K562 (cell line): ENCODE data around the gene DCAF6. TPM values are rescaled to one million over a fixed set of nuclear protein-coding genes. Genes with fewer than 3 reads are reported as not detected.

Experiments used
- ARID4B ChIP-seq: sonication (generic); formaldehyde crosslinking; IDR thresholded peaks from 2 replicates; pipeline ENCODE4 v1.8.0; 2022; ENCODE audit warnings: mild to moderate bottlenecking, missing genetic modification reagents
- ELF1 ChIP-seq: fragments of 200-800 bp; sonication (Bioruptor generic); IDR thresholded peaks from 2 replicates; pipeline ENCODE4 v1.6.1; 2016; ENCODE audit warnings: missing genetic modification characterization, missing compliant biosample characterization
- HEY1 ChIP-seq: fragments of 250-450 bp; sonication (Bioruptor Pico); IDR thresholded peaks from 2 replicates; pipeline ENCODE4 v1.5.0; 2020; ENCODE audit warnings: mild to moderate bottlenecking, moderate library complexity, borderline replicate concordance
- HOXB6 ChIP-seq: fragments of 250-450 bp; sonication (Bioruptor Pico); IDR thresholded peaks from 2 replicates; pipeline ENCODE4 v1.5.1; 2022; ENCODE audit warnings: mild to moderate bottlenecking, borderline replicate concordance
- LARP7 ChIP-seq: fragments of 450-650 bp; IDR thresholded peaks from 2 replicates; pipeline ENCODE4 v1.6.1; 2016
- MEF2D ChIP-seq: conservative IDR thresholded peaks from 2 replicates; pipeline ENCODE4 v1.6.1; 2016; ENCODE audit warnings: low read depth, missing genetic modification characterization, missing compliant biosample characterization
- NFIC ChIP-seq: fragments of 450-650 bp; IDR thresholded peaks from 2 replicates; pipeline ENCODE4 v1.6.1; 2017; ENCODE audit warnings: mild to moderate bottlenecking, inconsistent platforms
- RBM25 ChIP-seq: fragments of 200-400 bp; formaldehyde crosslinking; IDR thresholded peaks from 2 replicates; pipeline ENCODE4 v1.6.1; 2018; ENCODE audit warnings: low read length, low read depth, moderate library complexity; ENCODE audit not compliant: severe bottlenecking
- RBM34 ChIP-seq: fragments of 200-400 bp; formaldehyde crosslinking; IDR thresholded peaks from 2 replicates; pipeline ENCODE4 v1.6.1; 2018; ENCODE audit warnings: low read length, borderline replicate concordance; ENCODE audit not compliant: insufficient read depth
- SETDB1 ChIP-seq: IDR thresholded peaks from one replicate; pipeline ENCODE4 v1.6.1; 2012; ENCODE audit warnings: low read length, control low read depth, inconsistent platforms
- SMAD3 ChIP-seq: fragments of 450-650 bp; formaldehyde crosslinking; conservative IDR thresholded peaks from 2 replicates; pipeline ENCODE4 v1.4.0; 2020; ENCODE audit warnings: mild to moderate bottlenecking
- ZBTB26 ChIP-seq: fragments of 450-650 bp; formaldehyde crosslinking; IDR thresholded peaks from 2 replicates; pipeline ENCODE4 v1.4.0; 2022; ENCODE audit warnings: missing genetic modification characterization
- ZKSCAN1 ChIP-seq: fragments of 150-350 bp; IDR thresholded peaks from 2 replicates; pipeline ENCODE4 v1.6.1; 2016; ENCODE audit warnings: low read depth, low read length
- ZNF24 ChIP-seq: fragments of 450-650 bp; IDR thresholded peaks from 2 replicates; pipeline ENCODE4 v1.6.1; 2016
- ZNF592 ChIP-seq: fragments of 450-650 bp; IDR thresholded peaks from 2 replicates; pipeline ENCODE4 v1.6.1; 2017; ENCODE audit warnings: antibody characterized with exemption, mild to moderate bottlenecking
- ZNF695 ChIP-seq: fragments of 450-650 bp; formaldehyde crosslinking; IDR thresholded peaks from 2 replicates; pipeline ENCODE4 v1.4.0; 2020; ENCODE audit warnings: mild to moderate bottlenecking, moderate library complexity
- polyA plus RNA-seq, 8 experiments: library from polyadenylated mRNA; depleted of rRNA in 4 of 8; stranded (reverse) in 5 of 8; unstranded in 3 of 8; fragments of >200 nt; fragmentation: Nextera tagmentation in 2 of 8; fragmentation: Illumina TruSeq in 1 of 8; extraction: Ambion mirVana in 2 of 8; extraction: Trizol in 1 of 8; gene quantifications; 2 replicates each; pipeline versions ENCODE4 v1.2.1 to v1.2.3, GENCODE V29; 2011 to 2014; ENCODE audit warnings: inconsistent platforms in 1 of 8, missing spikeins in 1 of 8
- total RNA-seq, 7 experiments: library from RNA; depleted of rRNA in 6 of 7; stranded (reverse); fragments of >200 nt in 6 of 7; fragmentation: Illumina TruSeq in 2 of 7; extraction: Trizol in 2 of 7; gene quantifications; 2 replicates each; pipeline versions ENCODE4 v1.2.1 to v1.2.3, GENCODE V29; 2011 to 2021; ENCODE audit warnings: low replicate concordance in 1 of 7

DCAF6 gene
- total and polyA plus RNA-seq, 9 of the 15 experiments (the other 6 are each of a cell fraction or from before 2014, with no cell fraction given) = 19.1 to 102 (median 46.3) TPM

GRCh38 chr1:167935216-167936067 is 1.0 kb upstream of the DCAF6 start (continued):
- peak; percentile 67; the same call in 1 of the 2 replicates for TF ChIP-seq ZNF592
- no peak for TF ChIP-seq ELF1 (tag)
- TF ChIP-seq NFIC = no peak
- TF ChIP-seq ZKSCAN1 = no peak
- no peak for TF ChIP-seq RBM25
- TF ChIP-seq LARP7 = peak; percentile 93
- no peak for TF ChIP-seq RBM34
- no peak for TF ChIP-seq SETDB1
- TF ChIP-seq ARID4B (CRISPR knock-in tag) = peak; percentile 85
- TF ChIP-seq ZNF695 (CRISPR knock-in tag) = no peak
- no peak for TF ChIP-seq SMAD3 (CRISPR knock-in tag)
- no peak for TF ChIP-seq HEY1
- 0 out of 2 replicates have a peak, but pooled peaks have one; percentile 56 for TF ChIP-seq HOXB6 (CRISPR knock-in tag)
- TF ChIP-seq ZNF24 = 0 out of 2 replicates have a peak, but pooled peaks have one; percentile 10
- no peak for TF ChIP-seq ZBTB26 (CRISPR knock-in tag)
- TF ChIP-seq MEF2D (tag) = no peak
